SU-DHL-6 (cell line): ENCODE measurements around the gene LAMA3.

Experiments used
- H2AFZ ChIP-seq: fragments of 200-600 bp; sonication (generic); 2 replicates; pipeline ENCODE4 v1.6.1; 2014; ENCODE audit warnings: low read depth, mild to moderate bottlenecking, moderate library complexity, mixed read lengths, antibody characterized with exemption, low read length; ENCODE audit not compliant: severe bottlenecking
- H3F3A ChIP-seq: fragments of 200-600 bp; shearing (Covaris generic); 2 replicates; pipeline ENCODE4 v1.6.0; 2016; ENCODE audit warnings: antibody characterized with exemption, mild to moderate bottlenecking; ENCODE audit not compliant: insufficient read depth
- H3K27ac ChIP-seq: fragments of 200-600 bp; sonication (generic); 2 replicates; pipeline ENCODE4 v1.5.1; 2016; ENCODE audit warnings: low read depth, mild to moderate bottlenecking, low read length, moderate library complexity, mixed read lengths
- H3K27me3 ChIP-seq: fragments of 200-600 bp; sonication (generic), shearing (Covaris generic); 2 replicates; pipeline ENCODE4 v1.6.0; 2014; ENCODE audit warnings: mild to moderate bottlenecking, low read length
- H3K36me3 ChIP-seq: fragments of 200-600 bp; sonication (generic); 2 replicates; pipeline ENCODE4 v1.6.1; 2014; ENCODE audit warnings: mild to moderate bottlenecking, low read length, mixed read lengths
- H3K4me2 ChIP-seq: fragments of 300-600, 200-600 bp; shearing (Covaris generic), sonication (generic); 2 replicates; pipeline ENCODE4 v1.6.0; 2014; ENCODE audit warnings: low read length, low read depth, mild to moderate bottlenecking; ENCODE audit not compliant: poor library complexity, severe bottlenecking
- H3K4me3 ChIP-seq: fragments of 200-600 bp; sonication (generic); 2 replicates; pipeline ENCODE4 v1.5.1; 2014; ENCODE audit warnings: antibody characterized with exemption, low read length, mild to moderate bottlenecking, mixed read lengths; ENCODE audit not compliant: insufficient read depth, poor library complexity, severe bottlenecking
- H3K79me2 ChIP-seq: fragments of 200-600 bp; sonication (generic); 2 replicates; pipeline ENCODE4 v1.6.1; 2014; ENCODE audit warnings: mild to moderate bottlenecking, low read length, moderate library complexity; ENCODE audit not compliant: insufficient read depth
- H3K9ac ChIP-seq: fragments of 200-600 bp; sonication (generic); 2 replicates; pipeline ENCODE4 v1.7.0; 2014; ENCODE audit warnings: mild to moderate bottlenecking, low read length
- H3K9me2 ChIP-seq: fragments of 200-600 bp; sonication (generic); replicated peaks from 2 replicates; pipeline ENCODE4 v1.6.1; 2014; ENCODE audit warnings: low read length; ENCODE audit not compliant: insufficient read depth
- H3K9me3 ChIP-seq: fragments of 200-600 bp; sonication (generic); 2 replicates; pipeline ENCODE4 v1.6.1; 2014; ENCODE audit warnings: low read length, mixed read lengths; ENCODE audit not compliant: insufficient read depth
- H4K20me1 ChIP-seq: fragments of 200-600 bp; sonication (generic); 2 replicates; pipeline ENCODE4 v1.6.1; 2014; ENCODE audit warnings: low read depth, mild to moderate bottlenecking, antibody characterized with exemption, low read length, moderate library complexity, mixed read lengths
- EZH2phosphoT487 ChIP-seq: fragments of 200-600 bp; sonication (generic), shearing (Covaris generic); conservative IDR thresholded peaks from 2 replicates; pipeline ENCODE4 v1.6.1; 2018; ENCODE audit warnings: mild to moderate bottlenecking, antibody characterized with exemption, low read length, moderate library complexity, mixed read lengths
- TF ChIP-seq, protein P1 (sequence below): fragments of 200-600 bp; sonication (generic); IDR thresholded peaks from one replicate; pipeline ENCODE4 v1.5.1; 2017; ENCODE audit warnings: antibody characterized with exemption, mild to moderate bottlenecking, low read length, moderate library complexity; ENCODE audit not compliant: insufficient read depth, poor library complexity, severe bottlenecking

LAMA3 gene

DNA sequence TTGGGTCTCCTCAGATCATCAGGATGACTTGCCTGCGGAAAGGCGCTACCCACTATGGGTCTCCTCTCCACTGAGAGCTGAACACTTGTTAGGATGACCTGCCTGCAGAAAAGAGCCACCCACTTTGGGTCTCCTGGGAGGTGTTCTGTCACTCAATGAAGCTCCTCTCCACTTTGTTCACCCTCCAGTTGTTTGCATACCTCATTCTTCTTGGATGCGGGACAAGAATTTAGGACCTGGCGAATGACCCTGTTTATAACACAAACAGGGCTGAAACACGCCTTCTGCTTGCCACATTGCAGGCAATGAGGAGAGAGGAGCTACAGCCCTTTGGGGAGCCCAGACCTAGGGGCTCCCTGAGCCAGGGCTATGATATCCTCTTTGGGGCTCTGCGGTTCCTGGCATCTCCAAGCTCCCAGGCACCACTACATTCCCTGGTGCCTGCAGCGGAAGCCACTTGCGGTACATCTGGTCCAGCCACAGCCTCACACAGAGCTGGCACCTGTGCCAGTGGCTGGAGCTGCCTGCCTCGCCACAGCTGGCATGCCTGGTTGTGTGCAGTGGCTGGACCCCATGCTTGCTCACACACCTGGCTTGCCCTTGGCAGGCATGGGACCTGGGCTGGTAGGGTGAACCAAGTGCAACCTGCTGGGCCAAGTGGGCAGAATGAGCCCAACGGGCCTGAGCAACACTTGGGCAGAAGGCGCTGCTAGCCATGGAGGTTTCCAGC is 47.2 kb upstream of the LAMA3 start:
- no peak overlapping the region for H3K27ac ChIP-seq
- H2AFZ ChIP-seq, result no peak overlapping the region
- H3F3A ChIP-seq, result no peaks in the 10 kb centered on the region
- no peaks in the 10 kb centered on the region for H3K27me3 ChIP-seq
- H3K4me2 ChIP-seq, result no peak overlapping the region
- TF ChIP-seq, protein P1, sequence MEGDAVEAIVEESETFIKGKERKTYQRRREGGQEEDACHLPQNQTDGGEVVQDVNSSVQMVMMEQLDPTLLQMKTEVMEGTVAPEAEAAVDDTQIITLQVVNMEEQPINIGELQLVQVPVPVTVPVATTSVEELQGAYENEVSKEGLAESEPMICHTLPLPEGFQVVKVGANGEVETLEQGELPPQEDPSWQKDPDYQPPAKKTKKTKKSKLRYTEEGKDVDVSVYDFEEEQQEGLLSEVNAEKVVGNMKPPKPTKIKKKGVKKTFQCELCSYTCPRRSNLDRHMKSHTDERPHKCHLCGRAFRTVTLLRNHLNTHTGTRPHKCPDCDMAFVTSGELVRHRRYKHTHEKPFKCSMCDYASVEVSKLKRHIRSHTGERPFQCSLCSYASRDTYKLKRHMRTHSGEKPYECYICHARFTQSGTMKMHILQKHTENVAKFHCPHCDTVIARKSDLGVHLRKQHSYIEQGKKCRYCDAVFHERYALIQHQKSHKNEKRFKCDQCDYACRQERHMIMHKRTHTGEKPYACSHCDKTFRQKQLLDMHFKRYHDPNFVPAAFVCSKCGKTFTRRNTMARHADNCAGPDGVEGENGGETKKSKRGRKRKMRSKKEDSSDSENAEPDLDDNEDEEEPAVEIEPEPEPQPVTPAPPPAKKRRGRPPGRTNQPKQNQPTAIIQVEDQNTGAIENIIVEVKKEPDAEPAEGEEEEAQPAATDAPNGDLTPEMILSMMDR, result no peak
- TF ChIP-seq EZH2phosphoT487, result no peak
- no peak overlapping the region for H3K4me3 ChIP-seq
- no peaks in the 10 kb centered on the region for H3K36me3 ChIP-seq
- peaks cover 18% of the 10 kb centered on the region; the same call in 1 of the 2 replicates for H3K9me3 ChIP-seq
- no peak overlapping the region for H3K9ac ChIP-seq
- no peaks in the 10 kb centered on the region for H4K20me1 ChIP-seq
- H3K79me2 ChIP-seq, result no peaks in the 10 kb centered on the region
- H3K9me2 ChIP-seq, result no peaks in the 10 kb centered on the region

DNA sequence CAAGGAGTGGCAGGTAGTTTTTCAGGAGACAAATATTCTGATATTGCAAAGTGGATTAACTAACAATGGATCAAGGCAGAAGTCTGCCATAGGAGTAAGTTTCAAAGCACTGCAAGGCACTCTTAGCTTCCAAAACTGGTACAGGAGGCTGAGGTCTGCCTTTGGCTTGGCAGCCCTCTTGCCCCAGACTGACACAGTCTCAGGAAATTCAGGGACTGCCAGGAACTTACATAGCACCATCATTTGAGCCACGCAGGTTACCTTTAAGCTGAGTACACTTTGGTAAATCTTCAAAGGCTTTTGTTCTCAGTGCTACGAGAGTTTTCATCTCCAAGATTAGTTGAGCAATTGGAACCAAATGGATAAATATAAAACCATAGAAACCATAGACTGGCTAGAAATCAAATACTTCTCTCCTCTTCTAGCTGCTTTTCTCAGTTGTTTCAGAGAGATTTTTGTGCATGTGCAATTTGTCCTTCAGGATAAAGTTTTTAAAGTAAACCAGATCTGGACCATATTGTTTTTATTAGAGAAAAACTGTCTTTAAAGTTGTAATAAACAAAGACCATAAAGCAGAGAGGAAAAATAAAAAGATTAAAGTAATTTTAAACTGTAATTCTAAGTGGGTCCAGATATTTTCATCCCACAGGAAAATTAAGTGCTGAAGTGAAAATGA is 45.3 kb upstream of the LAMA3 start:
- H3K9me3 ChIP-seq, result peaks cover 18% of the 10 kb centered on the region; the same call in 1 of the 2 replicates
- no peak overlapping the region for H3K4me2 ChIP-seq
- H3K9ac ChIP-seq, result no peak overlapping the region
- no peaks in the 10 kb centered on the region for H3K9me2 ChIP-seq
- H4K20me1 ChIP-seq, result no peaks in the 10 kb centered on the region
- no peaks in the 10 kb centered on the region for H3K36me3 ChIP-seq
- no peaks in the 10 kb centered on the region for H3K27me3 ChIP-seq
- H3F3A ChIP-seq, result no peaks in the 10 kb centered on the region
- H3K27ac ChIP-seq, result no peak overlapping the region
- H2AFZ ChIP-seq, result no peak overlapping the region
- TF ChIP-seq EZH2phosphoT487, result no peak
- TF ChIP-seq, protein P1, result no peak
- H3K79me2 ChIP-seq, result no peaks in the 10 kb centered on the region
- no peak overlapping the region for H3K4me3 ChIP-seq

DNA sequence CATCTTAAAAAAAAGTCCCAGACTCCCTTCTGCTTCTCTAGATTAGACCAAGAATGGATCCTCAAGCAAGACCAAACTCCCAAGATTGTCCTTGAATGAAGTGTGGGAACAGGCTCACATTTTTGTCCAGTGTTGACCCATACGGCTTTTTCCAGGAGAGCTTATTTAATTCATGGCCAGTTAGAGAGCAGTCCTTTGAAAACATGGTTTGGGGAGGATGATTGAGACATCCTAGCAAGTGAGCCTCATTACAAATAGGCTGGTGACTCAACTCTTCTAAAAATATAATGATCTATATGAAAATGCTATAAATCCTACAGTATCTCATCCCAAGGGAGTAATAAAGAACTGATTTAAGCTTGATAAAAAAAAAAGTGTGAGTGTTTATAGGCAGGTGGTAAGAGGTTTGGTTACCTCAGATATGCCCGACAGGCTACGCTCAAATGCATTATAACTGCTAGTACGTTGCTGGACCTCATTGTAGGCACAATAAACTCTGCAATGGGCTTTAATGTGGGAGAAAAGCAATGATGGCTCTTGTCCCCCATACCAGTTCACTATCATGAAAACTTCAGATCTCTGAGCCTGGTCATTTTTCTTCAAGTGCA is 43.6 kb upstream of the LAMA3 start:
- no peaks in the 10 kb centered on the region for H4K20me1 ChIP-seq
- no peaks in the 10 kb centered on the region for H3K79me2 ChIP-seq
- no peak overlapping the region for H3K4me2 ChIP-seq
- H3K9ac ChIP-seq, result no peak overlapping the region
- H2AFZ ChIP-seq, result no peak overlapping the region
- H3K9me3 ChIP-seq, result peaks cover 16% of the 10 kb centered on the region; the same call in 1 of the 2 replicates
- H3K4me3 ChIP-seq, result no peak overlapping the region
- no peaks in the 10 kb centered on the region for H3K27me3 ChIP-seq
- TF ChIP-seq, protein P1, result no peak
- TF ChIP-seq EZH2phosphoT487, result no peak
- no peaks in the 10 kb centered on the region for H3F3A ChIP-seq
- H3K36me3 ChIP-seq, result no peaks in the 10 kb centered on the region
- no peaks in the 10 kb centered on the region for H3K9me2 ChIP-seq
- H3K27ac ChIP-seq, result no peak overlapping the region
